CD4-positive, alpha-beta T cell (primary cell): ENCODE data around the gene QDPR. TPM values are rescaled to one million over a fixed set of nuclear protein-coding genes. Genes with fewer than 3 reads are reported as not detected.

ENCODE experiments used
- ATAC-seq: fragments of 200-7000 bp; cut with Tn5 transposase; one replicate; pipeline ENCODE4 v1.10.0; 2022; ENCODE audit warnings: mild to moderate bottlenecking; ENCODE audit not compliant: poor library complexity
- CTCF ChIA-PET: fragments of 350-600 bp; sonication (Branson Sonifier 250); formaldehyde crosslinking; loops from one replicate; lab custom pipeline; 2021; ENCODE audit warnings: antibody characterized with exemption, inconsistent platforms; lab: Charles Lee
- POLR2A ChIA-PET: fragments of 350-600 bp; sonication (Branson Sonifier 250); formaldehyde crosslinking; loops from one replicate; lab custom pipeline; 2021; ENCODE audit warnings: antibody characterized with exemption, inconsistent platforms; lab: Charles Lee
- DNase-seq, 14 experiments: peaks; one replicate each; pipeline ENCODE4 v3.0.0-alpha.2; 2013 to 2020; ENCODE audit warnings: mixed read lengths in 2 of 14
- H3K27ac ChIP-seq, 2 donors: one replicate each; pipeline versions ENCODE4 v1.5.1 to v1.7.0; 2013; ENCODE audit warnings: low read length in 2 of 2, low read depth in 1 of 2, mild to moderate bottlenecking in 1 of 2
- H3K27me3 ChIP-seq, 2 experiments: 1 replicate in 1 of 2; 2 replicates in 1 of 2; pipeline versions ENCODE4 v1.6.1 to v1.7.0; 2013; ENCODE audit warnings: low read length in 2 of 2, control low read depth in 1 of 2, mild to moderate bottlenecking in 1 of 2, moderate library complexity in 1 of 2; ENCODE audit not compliant: insufficient read depth in 2 of 2, control insufficient read depth in 1 of 2
- H3K36me3 ChIP-seq: one replicate; pipeline ENCODE4 v1.6.1; 2013; ENCODE audit warnings: low read length, control low read depth; ENCODE audit not compliant: insufficient read depth
- H3K4me1 ChIP-seq: one replicate; pipeline ENCODE4 v1.6.1; 2013; ENCODE audit warnings: low read length, control low read depth; ENCODE audit not compliant: insufficient read depth
- H3K4me3 ChIP-seq: one replicate; pipeline ENCODE4 v1.5.1; 2013; ENCODE audit warnings: mild to moderate bottlenecking, low read length, moderate library complexity
- H3K9me3 ChIP-seq, 2 experiments: 1 replicate in 1 of 2; 2 replicates in 1 of 2; pipeline versions ENCODE4 v1.6.1 to v1.7.0; 2013; ENCODE audit warnings: low read length in 2 of 2, mild to moderate bottlenecking in 2 of 2, control low read depth in 1 of 2, moderate library complexity in 1 of 2; ENCODE audit not compliant: control insufficient read depth in 1 of 2, insufficient read depth in 1 of 2
- H3K27ac Mint-ChIP-seq: one replicate; pipeline ENCODE4 v1.8.0; 2020; ENCODE audit warnings: mixed read lengths
- H3K27me3 Mint-ChIP-seq: one replicate; pipeline ENCODE4 v1.8.0; 2021; ENCODE audit warnings: mixed read lengths
- H3K36me3 Mint-ChIP-seq: one replicate; pipeline ENCODE4 v1.8.0; 2021; ENCODE audit warnings: low read depth, mixed read lengths
- H3K4me1 Mint-ChIP-seq: one replicate; pipeline ENCODE4 v1.8.0; 2021; ENCODE audit warnings: low read depth, mixed read lengths
- H3K4me3 Mint-ChIP-seq: one replicate; pipeline ENCODE4 v1.8.0; 2020; ENCODE audit warnings: mild to moderate bottlenecking, mixed read lengths
- H3K9me3 Mint-ChIP-seq: one replicate; pipeline ENCODE4 v1.8.0; 2020; ENCODE audit warnings: mixed read lengths
- CTCF ChIP-seq: fragments of 200-600 bp; IDR thresholded peaks from one replicate; pipeline ENCODE4 v1.8.0; 2022; ENCODE audit warnings: antibody characterized with exemption, mild to moderate bottlenecking
- intact Hi-C, 2 experiments: fragments of 100-400 bp; cut with DNase I in 1 of 2; cut with micrococcal nuclease in 1 of 2; formaldehyde crosslinking; loops; one replicate each; pipeline versions ENCODE4 v1.15.1 to v1.9.0; 2023 to 2025; cut with DNase I, micrococcal nuclease
- total RNA-seq, 174 experiments: library from RNA in 2 of 174; stranded (reverse) in 2 of 174; gene quantifications; one replicate each; pipeline ENCODE4 v1.2.3 and lab custom pipeline; 2021 to 2026

The QDPR gene
- total RNA-seq, 2 experiments from 2014 or later, result 15.3 to 15.7 TPM

DNA sequence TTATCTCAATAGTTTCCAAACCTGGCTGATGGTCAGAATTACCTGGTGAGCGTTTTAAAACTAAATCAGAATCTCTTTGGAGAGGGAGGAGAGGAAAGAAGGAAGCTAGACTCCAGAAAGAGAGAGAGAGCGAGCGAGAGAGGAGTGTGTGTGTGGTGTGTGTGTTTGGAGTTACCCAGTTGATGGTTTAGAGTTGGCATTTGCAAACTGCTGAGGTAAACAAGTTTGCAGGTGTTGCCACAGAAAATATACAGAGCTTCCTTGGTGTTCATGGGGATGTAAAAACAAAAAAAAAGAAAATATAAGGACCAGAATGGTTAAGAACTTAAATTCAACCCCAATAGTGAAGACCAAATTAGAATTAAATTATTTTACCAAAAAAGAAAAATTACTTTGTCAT is 38.7 kb upstream of the QDPR start:
- no peak overlapping the region for H3K4me3 ChIP-seq
- CTCF ChIA-PET, result interaction anchor here (2.2 kb wide), 1 partner anchor 10 kb away, joined by 4 read pairs; no protein-coding TSS in a partner anchor
- no peaks in the 10 kb centered on the region for H3K4me1 ChIP-seq
- ATAC-seq (no peak), DNase-seq (no peak)
- H3K27me3 ChIP-seq, result peaks cover 0 to 3% of the 10 kb centered on the region in 2 experiments
- H3K9me3 Mint-ChIP-seq, result no peaks in the 10 kb centered on the region
- no peak overlapping the region for H3K27ac Mint-ChIP-seq
- no peaks in the 10 kb centered on the region for H3K4me1 Mint-ChIP-seq
- no peak overlapping the region for H3K4me3 Mint-ChIP-seq
- H3K36me3 ChIP-seq, result no peaks in the 10 kb centered on the region
- H3K36me3 Mint-ChIP-seq, result no peaks in the 10 kb centered on the region
- POLR2A ChIA-PET, result no interaction called here
- TF ChIP-seq CTCF, result no peak
- intact Hi-C loops, result no loop called here
- H3K9me3 ChIP-seq, result no peaks in the 10 kb centered on the region
- peaks cover 19% of the 10 kb centered on the region for H3K27me3 Mint-ChIP-seq
- H3K27ac ChIP-seq, result no peak overlapping the region

DNA sequence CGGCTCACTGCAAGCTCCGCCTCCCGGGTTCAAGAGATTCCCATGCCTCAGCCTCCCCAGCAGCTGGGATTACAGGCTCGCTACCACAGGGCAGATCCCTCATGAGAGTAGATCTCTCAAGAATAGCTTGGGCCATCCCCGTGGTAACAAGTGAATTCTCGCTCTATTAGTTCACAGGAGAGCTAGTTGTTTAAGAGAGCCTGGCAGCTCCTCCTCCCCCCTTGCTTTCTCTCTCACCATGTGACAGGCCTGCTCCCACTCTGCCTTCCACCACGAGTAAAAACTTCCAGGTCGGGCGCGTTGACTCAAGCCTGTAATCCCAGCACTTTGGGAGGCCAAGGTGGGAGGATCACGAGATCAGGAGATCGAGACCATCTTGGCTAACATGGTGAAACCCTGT is 34.8 kb upstream of the QDPR start:
- no peaks in the 10 kb centered on the region for H3K9me3 Mint-ChIP-seq
- Histone ChIP-seq H3K4me1 (no peaks in the 10 kb centered on the region), H3K4me3 (no peak overlapping the region), H3K27me3 (no peaks in the 10 kb centered on the region), H3K9me3 (no peaks in the 10 kb centered on the region), H3K36me3 (no peaks in the 10 kb centered on the region), H3K27ac (no peak overlapping the region)
- no peak for TF ChIP-seq CTCF
- ChIA-PET CTCF (interaction anchor here (1.5 kb wide), 1 partner anchor 90 kb away, joined by 4 read pairs; no protein-coding TSS in a partner anchor), POLR2A (no interaction called here)
- intact Hi-C loops, result loop anchor here in 1 of 2 experiments (10.0 kb wide), 1 partner anchor 818 kb away; no protein-coding TSS in a partner anchor
- DNase-seq, result no peak
- no peak overlapping the region for H3K27ac Mint-ChIP-seq
- H3K27me3 Mint-ChIP-seq, result peaks cover 7% of the 10 kb centered on the region
- no peak for ATAC-seq
- H3K36me3 Mint-ChIP-seq, result no peaks in the 10 kb centered on the region
- no peaks in the 10 kb centered on the region for H3K4me1 Mint-ChIP-seq
- H3K4me3 Mint-ChIP-seq, result no peak overlapping the region

GRCh38 chr4:17546222-17546621 is 34.3 kb upstream of the QDPR start:
- H3K9me3 ChIP-seq, result no peaks in the 10 kb centered on the region
- no peak for TF ChIP-seq CTCF
- Mint-ChIP-seq H3K4me3 (no peak overlapping the region), H3K36me3 (no peaks in the 10 kb centered on the region), H3K9me3 (no peaks in the 10 kb centered on the region), H3K27ac (no peak overlapping the region), H3K27me3 (peaks cover 9% of the 10 kb centered on the region), H3K4me1 (no peaks in the 10 kb centered on the region)
- H3K36me3 ChIP-seq, result no peaks in the 10 kb centered on the region
- H3K4me3 ChIP-seq, result no peak overlapping the region
- H3K27ac ChIP-seq, result no peak overlapping the region
- ChIA-PET POLR2A (no interaction called here), CTCF (interaction anchor here (1.5 kb wide), 1 partner anchor 90 kb away, joined by 4 read pairs; no protein-coding TSS in a partner anchor)
- DNase-seq (no peak), ATAC-seq (no peak)
- H3K4me1 ChIP-seq, result no peaks in the 10 kb centered on the region
- intact Hi-C loops, result loop anchor here in 1 of 2 experiments (10.0 kb wide), 1 partner anchor 819 kb away; no protein-coding TSS in a partner anchor
- no peaks in the 10 kb centered on the region for H3K27me3 ChIP-seq
